GM12873 (cell line): ENCODE data around the gene EEF1AKMT3.

Experiments
- CTCF ChIP-seq: IDR thresholded peaks from 2 replicates; pipeline ENCODE4 v1.5.1; 2012; ENCODE audit warnings: low read depth, mild to moderate bottlenecking, moderate library complexity, low read length, control low read depth; ENCODE audit not compliant: insufficient read depth; ENCODE audit errors: missing control alignments

Gene EEF1AKMT3

GRCh38 chr12:57749061-57749460 lies 23.4 kb upstream of the EEF1AKMT3 start:
- TF ChIP-seq CTCF = no peak

GRCh38 chr12:57750561-57751431 lies 21.6 kb upstream of the EEF1AKMT3 start:
- no peak for TF ChIP-seq CTCF

- no peak for TF ChIP-seq CTCF
Observed at GRCh38 chr12:57751432-57751787, 21.0 kb upstream of the EEF1AKMT3 start.

- no peak for TF ChIP-seq CTCF
Observed at GRCh38 chr12:57751788-57752667, 20.4 kb upstream of the EEF1AKMT3 start, which contains the start of gene CDK4. TSS of gene CDK4 (minus strand) at chr12:57752310. CDS start at chr12:57751717, 593 bp downstream.

- no peak for TF ChIP-seq CTCF
Observed at GRCh38 chr12:57752668-57753000, 19.8 kb upstream of the EEF1AKMT3 start.

GRCh38 chr12:57753756-57754337 lies 18.6 kb upstream of the EEF1AKMT3 start:
- TF ChIP-seq CTCF = no peak
